ENCODE data around the gene SSR2.
"Not testable (repeated sequence)": the region's sequence is repeated elsewhere in the genome, so short reads cannot be mapped to it uniquely, and the experiment has no call there.

The SSR2 gene

DNA sequence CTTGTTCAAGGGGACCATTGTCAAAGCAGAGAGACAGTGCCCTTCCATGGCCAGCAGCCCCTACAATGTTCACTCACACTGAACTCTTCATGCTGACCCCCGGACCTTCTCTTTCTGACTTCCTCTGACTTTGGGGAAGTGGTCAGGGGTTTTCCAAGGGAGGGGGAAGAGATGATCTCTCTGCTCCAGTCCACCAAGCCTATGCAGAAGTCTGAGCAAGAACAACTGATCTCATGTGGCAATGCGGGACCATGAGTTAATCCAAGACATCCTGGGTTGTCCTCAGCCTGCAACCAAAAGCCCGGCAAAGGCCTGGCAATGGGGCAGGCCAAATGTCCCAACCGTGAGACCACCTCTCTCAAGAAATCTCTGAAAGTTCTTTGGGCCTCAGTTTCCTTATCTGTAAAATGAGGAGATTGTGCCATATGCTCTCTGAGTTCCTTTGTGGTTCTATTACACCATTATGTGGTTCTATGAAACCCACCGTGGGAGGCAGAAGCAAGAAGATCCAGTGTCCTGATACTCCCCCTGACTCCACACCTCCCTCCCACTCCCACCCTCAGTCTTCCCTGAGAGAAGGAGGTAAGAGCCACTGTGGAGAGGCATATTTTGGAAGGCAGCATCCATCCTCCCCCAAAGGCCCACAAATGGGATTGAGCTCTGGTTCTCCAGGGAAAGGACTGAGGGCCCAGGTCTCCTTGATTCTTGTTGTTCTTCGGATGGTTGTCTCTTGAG lies 30.6 kb downstream of the SSR2 start:
- no peak for DNase-seq

GRCh38 chr1:155989242-155990004 lies 31.3 kb downstream of the SSR2 start:
- DNase-seq, result peak; percentile 45 to 66 (median 60)

DNA sequence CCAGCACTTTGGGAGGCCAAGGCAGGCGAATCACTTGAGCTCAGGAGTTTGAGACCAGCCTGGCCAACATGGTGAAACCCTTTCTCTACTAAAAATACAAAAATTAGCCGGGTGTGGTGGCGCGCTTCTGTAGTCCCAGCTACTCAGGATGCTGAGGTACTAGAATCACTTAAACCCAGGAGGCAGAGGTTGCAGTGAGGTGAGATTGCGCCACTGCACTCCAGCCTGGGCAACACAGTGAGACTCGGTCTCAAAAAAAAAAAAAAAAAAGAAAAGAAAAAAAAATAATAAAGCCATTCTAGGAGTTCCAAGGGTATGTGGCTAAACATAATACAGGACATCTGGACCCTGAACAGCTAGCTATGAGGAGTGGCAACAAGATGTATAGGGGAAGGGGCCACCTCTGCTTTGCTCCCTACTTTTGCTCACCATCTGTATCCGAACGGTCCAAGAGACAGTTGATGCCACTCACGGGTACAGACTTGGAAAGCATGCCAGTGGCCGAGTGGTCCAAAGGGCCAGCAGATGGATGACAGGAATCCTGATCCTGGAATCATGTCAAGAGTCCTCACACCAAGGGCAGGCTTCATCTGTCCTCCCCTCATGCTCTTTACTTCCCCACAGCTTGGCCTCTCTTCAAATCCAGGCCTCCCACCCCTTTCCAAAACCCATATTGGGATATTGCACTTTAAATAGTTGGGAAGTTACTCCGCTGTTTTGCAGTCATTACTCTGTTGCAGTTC lies 35.7 kb downstream of the SSR2 start:
- not testable (repeated sequence) for DNase-seq

DNA sequence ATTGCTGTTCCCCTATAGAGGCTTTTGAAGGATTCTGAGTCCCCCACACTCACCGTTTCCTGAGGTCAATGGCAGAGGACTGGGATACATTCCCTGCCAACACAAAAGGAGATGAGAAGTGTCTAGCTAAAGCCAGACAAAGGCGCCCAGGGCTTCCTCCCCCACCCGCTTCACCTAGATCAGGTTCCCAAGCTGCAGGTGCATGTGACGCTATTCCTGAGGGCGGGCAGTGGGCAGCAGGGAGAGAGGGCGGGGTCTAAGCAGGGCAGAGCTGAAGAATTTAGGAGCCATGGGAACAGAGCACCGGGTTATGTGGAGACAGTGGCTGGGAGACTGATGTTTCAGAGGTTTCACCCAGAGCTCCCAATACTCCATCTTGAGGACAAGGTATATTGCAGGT lies 36.4 kb downstream of the SSR2 start:
- DNase-seq, result no peak

DNA sequence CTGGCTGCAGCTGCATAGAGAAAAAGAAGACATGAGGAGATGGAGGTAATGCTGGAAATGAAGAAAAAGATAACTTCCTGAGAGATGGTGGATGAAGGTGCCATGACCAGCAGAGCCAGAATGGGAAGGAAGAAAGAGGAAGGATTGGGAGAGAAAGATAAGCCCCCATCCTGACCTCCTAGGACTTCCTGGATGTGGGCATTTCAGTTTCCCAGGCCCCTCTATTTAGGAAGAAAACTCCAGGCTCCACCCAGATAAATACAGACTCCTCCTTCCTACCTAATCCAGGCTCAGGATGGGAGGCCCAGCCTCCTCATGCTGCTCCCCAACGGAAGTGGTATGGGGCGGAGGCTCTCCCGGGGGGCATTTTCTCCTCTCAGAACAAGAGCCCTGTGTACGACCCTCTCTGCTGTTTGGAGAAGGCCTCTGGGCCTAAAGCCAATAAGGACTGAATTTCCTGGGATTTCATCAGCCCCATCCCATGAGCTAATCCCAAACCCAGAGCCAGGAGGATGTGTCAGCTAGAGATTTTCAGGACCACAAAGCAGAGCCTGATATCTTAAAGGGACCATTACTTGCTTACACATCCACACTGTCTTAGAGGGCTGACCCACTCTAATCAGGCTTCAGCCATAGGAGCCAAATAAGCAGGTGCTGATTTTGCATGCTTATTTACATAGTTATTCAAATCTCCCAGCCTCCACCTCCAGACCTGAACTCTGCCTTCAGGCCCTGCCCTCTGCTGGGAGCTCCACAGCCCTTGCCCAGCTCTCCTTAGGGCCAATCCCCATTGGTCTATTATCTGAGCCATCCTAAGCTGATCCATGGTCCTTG lies 37.3 kb downstream of the SSR2 start:
- no peak for DNase-seq

GRCh38 chr1:155982106-155982505 lies 38.6 kb downstream of the SSR2 start:
- DNase-seq, result no peak

DNA sequence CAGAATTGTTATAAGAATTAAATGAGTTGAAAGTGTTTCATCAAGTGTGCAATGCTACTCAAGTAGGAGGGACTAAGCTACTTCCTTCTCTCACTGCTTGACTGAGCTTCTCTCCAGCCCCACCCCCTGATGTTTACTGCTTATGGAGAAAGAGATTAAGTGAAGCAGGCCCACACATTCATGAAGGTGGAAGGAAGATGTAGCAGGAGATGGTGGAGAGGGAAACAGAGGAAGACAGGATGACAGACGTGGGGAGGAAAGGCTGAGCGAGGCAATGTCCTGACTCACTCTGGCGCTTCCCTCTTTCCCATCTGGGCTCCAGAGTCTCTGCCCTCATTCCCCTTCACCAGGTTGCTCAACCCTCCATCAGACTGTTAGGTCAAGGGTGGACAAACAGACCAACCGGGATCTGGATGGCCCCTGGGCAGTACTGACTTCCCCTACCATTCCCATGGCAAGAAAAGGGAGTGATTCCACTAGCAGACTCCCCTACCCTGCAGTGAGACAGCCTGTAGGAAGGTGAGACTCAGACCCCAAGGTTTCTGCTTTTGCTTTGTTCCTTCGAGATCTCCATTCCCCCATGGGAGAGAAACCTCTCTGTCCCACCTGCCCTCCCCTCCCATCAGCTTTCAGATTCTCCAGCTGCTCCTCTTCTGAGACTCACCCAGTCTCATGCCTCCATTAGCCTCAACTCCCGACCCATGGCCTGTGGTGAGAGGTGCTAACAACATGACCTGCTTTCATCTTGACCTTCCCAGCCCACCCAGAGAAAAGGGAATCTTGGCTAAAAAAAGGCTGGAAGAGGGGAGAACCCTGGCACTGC lies 39.3 kb downstream of the SSR2 start:
- DNase-seq, result no peak

- DNase-seq, result no peak
These were observed 41.0 kb downstream of the SSR2 start for GRCh38 chr1:155979597-155980343.

DNA sequence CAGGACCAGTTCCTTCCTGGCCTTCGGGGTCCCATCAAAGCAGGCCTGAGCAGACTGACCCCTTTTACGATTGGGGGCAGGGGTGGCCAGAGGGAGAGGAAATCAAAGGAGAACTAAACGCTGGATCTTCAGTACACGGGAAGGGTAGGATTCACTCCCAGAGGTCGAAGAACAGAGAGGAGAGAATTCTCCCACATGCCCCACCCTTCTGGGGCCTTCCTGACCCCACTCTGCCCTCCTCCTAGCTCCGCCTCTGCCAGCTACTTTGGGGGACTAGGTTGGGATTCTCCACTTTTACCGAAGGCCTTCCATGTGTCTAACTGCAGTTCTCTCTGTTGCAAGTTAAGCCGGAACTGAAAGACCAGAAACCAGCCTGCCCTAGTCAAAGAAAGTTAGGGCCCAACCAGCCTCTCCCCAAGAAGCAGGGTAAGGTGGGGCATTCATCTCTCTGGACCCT lies 41.8 kb downstream of the SSR2 start:
- no peak for DNase-seq

GRCh38 chr1:155978325-155978972 lies 42.3 kb downstream of the SSR2 start, which contains the start of gene ARHGEF2:
TSS of gene ARHGEF2 (minus strand) at chr1:155978547. CDS start at chr1:155978427, 120 bp downstream.
- DNase-seq, result peak; percentile 51 to 68 (median 61)

DNA sequence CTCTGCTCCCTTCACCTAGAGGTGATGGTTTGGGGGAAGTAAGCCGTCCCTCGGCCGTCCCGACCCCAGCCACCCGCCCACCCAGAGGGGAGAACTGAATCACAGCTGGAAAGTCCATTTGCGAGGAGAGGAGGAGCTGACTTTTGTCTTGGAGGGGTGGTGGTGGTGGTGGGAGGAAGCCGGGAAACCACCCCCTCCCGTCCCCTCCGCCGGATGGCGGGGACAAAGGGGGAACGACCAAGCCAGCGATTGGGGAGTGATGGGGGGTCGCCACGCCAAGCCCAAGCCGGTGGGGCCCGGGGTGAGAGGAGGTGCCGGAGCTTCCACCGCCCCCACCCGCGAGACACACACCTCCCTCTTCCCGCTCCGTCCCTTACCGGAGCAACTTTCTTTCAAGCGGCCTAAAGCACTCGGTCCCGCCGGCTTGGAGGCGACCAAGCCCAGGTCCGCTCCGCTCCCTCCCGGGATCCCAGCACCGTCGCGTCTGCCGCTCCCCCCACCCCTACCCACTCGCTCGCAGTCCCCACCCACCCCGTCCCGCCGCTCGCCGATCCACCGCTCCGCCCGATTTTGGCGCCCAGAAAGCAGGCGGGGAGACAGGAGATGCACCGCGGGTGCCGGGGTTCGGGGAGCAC lies 42.9 kb downstream of the SSR2 start:
- DNase-seq, result peak in 1 of 4 experiments; percentile 20

DNA sequence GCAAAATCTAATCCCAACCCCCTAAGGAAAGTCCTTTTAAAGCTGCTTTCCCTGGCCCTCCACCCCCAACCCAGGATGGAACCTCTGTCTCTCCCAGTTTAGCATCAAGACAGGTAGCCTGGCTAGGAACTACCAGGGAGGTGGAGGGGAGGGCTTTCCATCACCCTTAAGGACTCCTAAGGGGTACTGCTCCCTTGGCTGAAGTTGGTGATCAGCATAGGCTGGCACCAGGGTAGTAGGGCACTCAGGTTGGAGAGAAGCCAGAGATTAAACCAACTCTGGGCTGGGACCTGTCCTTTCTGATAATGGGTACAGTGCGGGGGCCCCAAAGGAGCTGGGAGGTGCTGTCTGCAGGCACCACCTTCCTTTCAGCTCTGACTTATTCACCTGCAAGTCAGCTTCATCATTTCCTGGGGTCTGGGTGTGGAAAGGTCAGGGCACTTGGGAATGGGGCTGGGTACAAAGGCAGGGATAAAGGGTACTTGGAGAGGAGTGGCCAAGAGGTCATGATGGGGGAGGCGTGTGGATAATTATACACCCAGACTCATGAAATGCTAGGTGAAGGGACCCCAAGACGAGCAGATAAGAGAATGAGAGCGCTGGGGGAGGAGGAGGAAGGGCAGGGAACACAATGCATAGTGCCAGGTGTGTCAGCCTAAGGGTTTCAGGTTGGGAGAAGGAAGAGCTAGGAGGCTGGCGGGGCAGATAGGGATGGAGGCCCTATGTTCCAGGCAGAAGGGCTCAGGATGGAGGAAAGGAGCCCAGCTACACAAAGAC lies 43.6 kb downstream of the SSR2 start:
- no peak for DNase-seq

- peak in 1 of 4 experiments; percentile 27 for DNase-seq
These were observed 44.5 kb downstream of the SSR2 start for GRCh38 chr1:155976062-155976912.

GRCh38 chr1:155975375-155976061 lies 45.2 kb downstream of the SSR2 start:
- no peak for DNase-seq

DNA sequence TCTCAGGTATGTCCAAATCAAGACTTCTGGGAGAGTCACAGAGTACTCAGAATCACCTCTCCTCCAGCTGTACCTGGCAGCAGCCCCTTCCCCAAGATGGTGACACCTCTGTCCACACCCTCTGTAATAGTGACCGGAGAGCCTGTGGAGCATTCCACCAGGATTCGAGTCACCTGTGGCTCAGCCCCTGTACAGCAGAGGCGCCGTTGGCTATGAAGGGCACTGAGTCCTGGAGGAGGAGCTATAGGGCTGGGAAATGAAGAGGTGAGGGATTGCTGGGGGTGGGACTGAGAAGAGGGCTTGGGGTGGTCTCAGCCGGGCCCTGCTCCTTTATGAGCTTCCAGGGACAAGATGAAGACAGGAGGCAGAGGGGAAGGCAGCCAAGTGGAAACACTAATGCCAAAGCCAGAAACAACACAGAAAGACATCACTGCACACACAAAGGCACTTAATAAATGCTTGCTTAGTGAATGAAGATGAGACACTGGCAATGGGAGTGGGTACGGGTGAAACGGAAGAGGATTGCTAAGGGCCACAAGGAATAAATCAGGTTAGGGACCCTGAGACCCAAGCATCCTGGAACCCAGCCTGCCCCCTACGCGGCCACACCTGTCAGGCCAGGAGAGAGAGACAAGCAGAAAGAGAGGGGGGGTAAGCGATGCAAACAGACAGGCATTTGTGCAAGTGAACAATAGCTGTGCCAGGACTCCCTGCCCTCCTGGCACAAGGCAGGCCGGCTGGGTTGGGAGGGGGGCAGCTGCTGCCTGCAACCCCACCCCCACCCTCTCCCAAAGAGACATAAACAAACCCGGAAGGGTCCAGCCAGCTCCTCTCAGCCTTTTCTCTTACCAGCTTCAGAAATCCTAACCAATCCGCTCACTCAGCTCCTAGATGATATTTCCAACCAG lies 46.3 kb downstream of the SSR2 start:
- no peak for DNase-seq

- no peak for DNase-seq
These were observed 47.0 kb downstream of the SSR2 start for GRCh38 chr1:155973723-155974122.
